H1 (cell line): ENCODE measurements around the gene CEACAM20. TPM values are rescaled to one million over a fixed set of nuclear protein-coding genes. Genes with fewer than 3 reads are reported as not detected.

Source experiments
- CTCF ChIA-PET: fragments of 300-600 bp; sonication (Branson Sonifier 250); formaldehyde crosslinking; loops from one replicate; lab custom pipeline; 2021; ENCODE audit not compliant: partially characterized antibody; lab: Charles Lee
- POLR2A ChIA-PET: fragments of 300-600 bp; sonication (Branson Sonifier 250); formaldehyde crosslinking; loops from one replicate; lab custom pipeline; 2021; ENCODE audit warnings: inconsistent platforms; ENCODE audit not compliant: partially characterized antibody; lab: Charles Lee
- DNase-seq, 2 experiments: peaks; one replicate each; pipeline versions ENCODE4 v3.0.0 to v3.0.0-alpha.2; 2010 to 2022; ENCODE audit warnings: low spot score in 2 of 2, low read depth in 1 of 2, mixed read lengths in 1 of 2
- FAIRE-seq: peaks from 2 replicates; lab custom pipeline; 2011; peaks lifted over from hg19 to GRCh38; lab: Jason Lieb, UNC
- H2AFZ ChIP-seq: 2 replicates; pipeline ENCODE4 v1.8.1; 2012; ENCODE audit warnings: low read length, inconsistent platforms
- H2AK5ac ChIP-seq: 2 replicates; pipeline ENCODE4 v1.6.1; 2013; ENCODE audit warnings: low read depth, low read length
- H2BK120ac ChIP-seq: replicated peaks from 2 replicates; pipeline ENCODE3; 2013; ENCODE audit warnings: low read depth, low read length, inconsistent platforms
- H2BK12ac ChIP-seq: 2 replicates; pipeline ENCODE4 v1.6.1; 2013; ENCODE audit warnings: low read depth, low read length
- H2BK15ac ChIP-seq: 2 replicates; pipeline ENCODE4 v1.6.1; 2013; ENCODE audit warnings: low read length
- H2BK20ac ChIP-seq: 2 replicates; pipeline ENCODE4 v1.6.1; 2013; ENCODE audit warnings: low read length
- H2BK5ac ChIP-seq: 2 replicates; pipeline ENCODE4 v1.6.1; 2013; ENCODE audit warnings: low read depth, low read length
- H3K14ac ChIP-seq: 2 replicates; pipeline ENCODE4 v1.6.1; 2013; ENCODE audit warnings: inconsistent platforms; ENCODE audit not compliant: insufficient read length
- H3K18ac ChIP-seq: 2 replicates; pipeline ENCODE4 v1.6.1; 2013; ENCODE audit warnings: low read length; ENCODE audit errors: extremely low read depth
- H3K23ac ChIP-seq: 2 replicates; pipeline ENCODE4 v1.6.1; 2013; ENCODE audit warnings: inconsistent platforms; ENCODE audit not compliant: insufficient read length
- H3K23me2 ChIP-seq: 2 replicates; pipeline ENCODE4 v1.6.1; 2013; ENCODE audit warnings: low read depth, low read length
- H3K27ac ChIP-seq: 2 replicates; pipeline ENCODE4 v1.6.1; 2011; ENCODE audit warnings: low read depth, low read length, inconsistent platforms
- H3K27me3 ChIP-seq, 4 experiments: replicated peaks in 1 of 4; 1 replicate in 1 of 4; 2 replicates in 3 of 4; pipeline versions ENCODE4 v1.6.1 to v1.8.1; 2011 to 2013; ENCODE audit warnings: low read length in 3 of 4, mild to moderate bottlenecking in 3 of 4, inconsistent platforms in 2 of 4, mixed read lengths in 2 of 4, moderate library complexity in 1 of 4; ENCODE audit not compliant: control insufficient read depth in 3 of 4, insufficient read depth in 3 of 4; ENCODE audit errors: extremely low read depth in 1 of 4
- H3K36me3 ChIP-seq, 4 experiments: 2 replicates each; pipeline versions ENCODE4 v1.6.1 to v1.8.1; 2011 to 2013; ENCODE audit warnings: mild to moderate bottlenecking in 4 of 4, low read length in 3 of 4, moderate library complexity in 2 of 4, control low read depth in 1 of 4, inconsistent platforms in 1 of 4; ENCODE audit not compliant: insufficient read depth in 4 of 4, control insufficient read depth in 2 of 4
- H3K4ac ChIP-seq: replicated peaks from 2 replicates; pipeline ENCODE3; 2013; ENCODE audit warnings: low read length, low read depth, mixed read lengths, inconsistent platforms; ENCODE audit not compliant: insufficient read length
- H3K4me1 ChIP-seq, 4 experiments: replicated peaks in 1 of 4; 1 replicate in 1 of 4; 2 replicates in 3 of 4; pipeline versions ENCODE4 v1.6.1 to v1.8.1; 2011 to 2013; ENCODE audit warnings: low read length in 3 of 4, inconsistent platforms in 2 of 4, mixed read lengths in 1 of 4; ENCODE audit not compliant: insufficient read depth in 4 of 4, control insufficient read depth in 3 of 4
- H3K4me2 ChIP-seq, 2 experiments: 2 replicates each; pipeline versions ENCODE4 v1.6.1 to v1.8.1; 2011 to 2013; ENCODE audit warnings: low read depth in 2 of 2, low read length in 2 of 2, control low read depth in 1 of 2, inconsistent platforms in 1 of 2, mild to moderate bottlenecking in 1 of 2; ENCODE audit not compliant: insufficient read depth in 1 of 2
- H3K4me3 ChIP-seq, 4 experiments: fragments of 200-600, 300-600 bp in 1 of 4; sonication (generic), shearing (Covaris generic), sonication (Bioruptor Twin) in 1 of 4; 2 replicates each; pipeline versions ENCODE4 v1.5.1 to v1.8.1; 2011 to 2016; ENCODE audit warnings: low read length in 4 of 4, low read depth in 3 of 4, control low read depth in 2 of 4, inconsistent platforms in 2 of 4, mild to moderate bottlenecking in 2 of 4, mixed read lengths in 1 of 4, moderate library complexity in 1 of 4; ENCODE audit not compliant: insufficient read depth in 2 of 4; ENCODE audit errors: extremely low read depth in 1 of 4
- H3K56ac ChIP-seq: replicated peaks from 2 replicates; pipeline ENCODE3; 2013; ENCODE audit warnings: low read depth, mild to moderate bottlenecking, mixed read lengths, low read length, inconsistent platforms; ENCODE audit not compliant: insufficient read length
- H3K79me1 ChIP-seq: 2 replicates; pipeline ENCODE4 v1.6.1; 2013; ENCODE audit warnings: low read depth, low read length, control low read depth
- H3K79me2 ChIP-seq, 2 experiments: 2 replicates each; pipeline versions ENCODE4 v1.6.1 to v1.8.1; 2012 to 2013; ENCODE audit warnings: low read length in 2 of 2, mild to moderate bottlenecking in 2 of 2, inconsistent platforms in 1 of 2; ENCODE audit not compliant: insufficient read depth in 2 of 2, control insufficient read depth in 1 of 2
- H3K9ac ChIP-seq, 4 experiments: replicated peaks in 1 of 4; 1 replicate in 1 of 4; 2 replicates in 3 of 4; pipeline versions ENCODE4 v1.6.1 to v1.8.1; 2011 to 2013; ENCODE audit warnings: low read depth in 3 of 4, low read length in 3 of 4, control low read depth in 2 of 4, mild to moderate bottlenecking in 2 of 4, moderate library complexity in 2 of 4, inconsistent platforms in 1 of 4; ENCODE audit errors: extremely low read depth in 1 of 4
- H3K9me3 ChIP-seq, 2 experiments: 2 replicates each; pipeline versions ENCODE4 v1.6.1 to v1.8.1; 2012 to 2013; ENCODE audit warnings: mild to moderate bottlenecking in 2 of 2, moderate library complexity in 2 of 2, control low read depth in 1 of 2, inconsistent platforms in 1 of 2, low read depth in 1 of 2, low read length in 1 of 2, mixed read lengths in 1 of 2; ENCODE audit not compliant: insufficient read depth in 2 of 2
- H4K20me1 ChIP-seq, 2 experiments: replicated peaks in 1 of 2; 2 replicates each; pipeline versions ENCODE3 to v1.8.1; 2011 to 2013; ENCODE audit warnings: inconsistent platforms in 2 of 2, low read length in 2 of 2, mild to moderate bottlenecking in 1 of 2; ENCODE audit not compliant: insufficient read depth in 2 of 2, control insufficient read depth in 1 of 2
- H4K5ac ChIP-seq: 2 replicates; pipeline ENCODE4 v1.6.1; 2013; ENCODE audit warnings: low read length, low read depth, mixed read lengths, inconsistent platforms; ENCODE audit not compliant: insufficient read length
- H4K8ac ChIP-seq: 2 replicates; pipeline ENCODE4 v1.8.0; 2013; ENCODE audit warnings: mild to moderate bottlenecking, moderate library complexity, low read length, inconsistent platforms; ENCODE audit not compliant: insufficient read depth; ENCODE audit errors: extremely low read depth
- H4K91ac ChIP-seq: replicated peaks from 2 replicates; pipeline ENCODE3; 2013; ENCODE audit warnings: low read length, mixed read lengths, inconsistent platforms; ENCODE audit not compliant: insufficient read length
- CBX5 ChIP-seq: fragments of 300-800, 300-1000 bp; sonication (generic); IDR thresholded peaks from 2 replicates; pipeline ENCODE4 v1.7.1; 2016; ENCODE audit warnings: antibody characterized with exemption, low read length, low read depth
- CTBP2 ChIP-seq: IDR thresholded peaks from 2 replicates; pipeline ENCODE4 v1.7.0; 2011; ENCODE audit warnings: borderline replicate concordance, mild to moderate bottlenecking, moderate library complexity, mixed read lengths, low read length; ENCODE audit not compliant: insufficient read depth, insufficient read length
- EZH2 ChIP-seq: fragments of 200-600 bp; sonication (generic); IDR thresholded peaks from 2 replicates; pipeline ENCODE4 v1.7.1; 2012; ENCODE audit warnings: low read depth, mild to moderate bottlenecking, moderate library complexity, low read length, inconsistent platforms; ENCODE audit not compliant: severe bottlenecking
- HDAC6 ChIP-seq: IDR thresholded peaks from one replicate; pipeline ENCODE4 v1.7.1; 2012; ENCODE audit warnings: low read depth, mild to moderate bottlenecking, inconsistent platforms, low read length, moderate library complexity
- NANOG ChIP-seq: IDR thresholded peaks from 2 replicates; pipeline ENCODE4 v1.6.1; 2011; ENCODE audit warnings: low read length, low read depth, mild to moderate bottlenecking, inconsistent platforms; ENCODE audit not compliant: insufficient read depth, poor library complexity, severe bottlenecking
- POLR2A ChIP-seq, 2 experiments: IDR thresholded peaks; 1 replicate in 1 of 2; 2 replicates in 1 of 2; pipeline ENCODE4 v1.6.1; 2011; ENCODE audit warnings: low read depth in 2 of 2, low read length in 2 of 2, mild to moderate bottlenecking in 2 of 2; ENCODE audit errors: control extremely low read depth in 1 of 2
- SUZ12 ChIP-seq: fragments of 200-600 bp; sonication (generic); IDR thresholded peaks from 2 replicates; pipeline ENCODE4 v1.6.1; 2012; ENCODE audit warnings: mild to moderate bottlenecking, inconsistent platforms, low read length, moderate library complexity, mixed read lengths
- TCF12 ChIP-seq: IDR thresholded peaks from 2 replicates; pipeline ENCODE4 v1.6.1; 2011; ENCODE audit warnings: low read depth, mild to moderate bottlenecking, low read length
- YY1 ChIP-seq: IDR thresholded peaks from 2 replicates; pipeline ENCODE4 v1.6.1; 2011; ENCODE audit warnings: low read depth, mild to moderate bottlenecking, low read length
- ZNF274 ChIP-seq: IDR thresholded peaks from 2 replicates; pipeline ENCODE4 v1.7.0; 2012; ENCODE audit warnings: low read length, borderline replicate concordance; ENCODE audit errors: extremely low read depth
- WGBS, 2 experiments: shearing (Covaris generic) in 1 of 2; methylation state at CpG; one replicate each; pipeline versions ENCODE4 v1.1.6 to v1.1.7; 2013 to 2015; ENCODE audit warnings: low lambda C conversion rate in 2 of 2, mixed read lengths in 2 of 2, inconsistent platforms in 1 of 2, low coverage in 1 of 2, missing lambda C conversion rate in 1 of 2; ENCODE audit not compliant: insufficient replicate concordance in 2 of 2, insufficient coverage in 1 of 2, insufficient read length in 1 of 2; ENCODE audit errors: extremely low coverage in 1 of 2, missing lambda C conversion rate in 1 of 2; 5-methylcytosine and 5-hydroxymethylcytosine counted together
- polyA plus RNA-seq, 7 experiments: library from polyadenylated mRNA; depleted of rRNA in 3 of 7; stranded (reverse) in 5 of 7; unstranded in 2 of 7; fragments of >200 nt in 5 of 7; fragments of 200-250 nt in 2 of 7; gene quantifications; 1 replicate in 5 of 7; 2 replicates in 1 of 7; 4 replicates in 1 of 7; pipeline versions ENCODE4 v1.2.1 to v1.2.3, GENCODE V29; 2011 to 2013; ENCODE audit warnings: missing spikeins in 2 of 7, mixed read lengths in 2 of 7
- total RNA-seq: library from RNA; stranded (reverse); fragmentation: NEBNext Ultra II Directional; extraction: Animal tissue kit (Norgen Biotek cat#: 25700); gene quantifications from 2 replicates; pipeline ENCODE4 v1.2.1, GENCODE V29; 2021

The CEACAM20 gene
- total and polyA plus RNA-seq, 2 of the 8 experiments (the other 6 are each of a cell fraction or from before 2014, with no cell fraction given), result not detected

GRCh38 chr19:44476559-44477408, 52.7 kb downstream of the CEACAM20 start:
- no peaks in the 10 kb centered on the region for H3K27me3 ChIP-seq
- no peaks in the 10 kb centered on the region for H3K23me2 ChIP-seq
- H3K9me3 ChIP-seq, result peaks cover 88 to 92% of the 10 kb centered on the region in 2 experiments
- no peaks in the 10 kb centered on the region for H4K20me1 ChIP-seq
- POLR2A ChIA-PET, result interaction anchor here (0.7 kb wide), 1 partner anchor 24 kb away, joined by 3 read pairs; the partner anchor contains the start of gene ZNF180
- no peak overlapping the region for H2AK5ac ChIP-seq
- no peak overlapping the region for H3K18ac ChIP-seq
- H4K91ac ChIP-seq, result no peak overlapping the region
- H3K56ac ChIP-seq, result no peak overlapping the region
- H3K79me1 ChIP-seq, result no peaks in the 10 kb centered on the region
- no peak overlapping the region for H4K8ac ChIP-seq
- H2AFZ ChIP-seq, result no peak overlapping the region
- FAIRE-seq, result peak; percentile 32
- no peak overlapping the region for H3K27ac ChIP-seq
- H3K14ac ChIP-seq, result no peak overlapping the region
- 88% methylated on average over 7 of the region's 7 CpGs; no CpG with 5 or more reads in 1 of the 2 experiments for WGBS, 2 experiments
- DNase-seq, result no peak
- no peaks in the 10 kb centered on the region for H3K79me2 ChIP-seq
- TF ChIP-seq NANOG (no peak), YY1 (no peak), EZH2 (no peak), HDAC6 (no peak), CTBP2 (no peak), ZNF274 (peak; percentile 99), POLR2A (IDR thresholded peaks at IDR 0.05; ENCODE audit: control extremely low read depth in 1 of 2, low read depth in 2 of 2, low read length in 2 of 2) (no peak), CBX5 (peak; percentile 96; the same call in 1 of the 2 replicates), SUZ12 (no peak), TCF12 (0 out of 2 replicates have a peak, but pooled peaks have one; percentile 8)
- H3K36me3 ChIP-seq, result peaks cover 23 to 76% (median 47%) of the 10 kb centered on the region in 4 experiments
- H4K5ac ChIP-seq, result no peak overlapping the region
- CTCF ChIA-PET, result no interaction called here
- H2BK5ac ChIP-seq, result no peak overlapping the region
- H3K23ac ChIP-seq, result no peak overlapping the region
- peak overlapping the region in 1 of 4 experiments; percentile 44; a peak in 1 of 8 replicates for H3K4me3 ChIP-seq
- no peak overlapping the region for H2BK12ac ChIP-seq
- H2BK120ac ChIP-seq, result no peak overlapping the region
- no peak overlapping the region for H3K4ac ChIP-seq
- no peak overlapping the region for H3K4me2 ChIP-seq
- H2BK15ac ChIP-seq, result no peak overlapping the region
- H3K4me1 ChIP-seq, result no peaks in the 10 kb centered on the region
- no peak overlapping the region for H3K9ac ChIP-seq
- no peak overlapping the region for H2BK20ac ChIP-seq
